NCI-H2196 treated with DMSO at 0.1 percent for 48 hours (cell line): Measurements from ENCODE around the gene ZNF662.

Source experiments
- DNase-seq: peaks from one replicate; lab custom pipeline; 2025; ENCODE audit not compliant: unreplicated experiment; lab: John Stamatoyannopoulos, UW

The ZNF662 gene

GRCh38 chr3:42886294-42886822 is 19.6 kb upstream of the ZNF662 start:
- DNase-seq, result no peak

GRCh38 chr3:42887084-42887483 is 18.9 kb upstream of the ZNF662 start:
- DNase-seq, result no peak

GRCh38 chr3:42891042-42891441 is 14.9 kb upstream of the ZNF662 start:
- no peak for DNase-seq

GRCh38 chr3:42892169-42892568 is 13.8 kb upstream of the ZNF662 start:
- no peak for DNase-seq

GRCh38 chr3:42892807-42893206 is 13.1 kb upstream of the ZNF662 start:
- no peak for DNase-seq

- DNase-seq, result no peak
Observed at GRCh38 chr3:42894698-42895579, 11.0 kb upstream of the ZNF662 start.

- no peak for DNase-seq
Observed at GRCh38 chr3:42895580-42895868, 10.4 kb upstream of the ZNF662 start.

GRCh38 chr3:42898896-42899675 is 6.9 kb upstream of the ZNF662 start:
- DNase-seq, result no peak

- DNase-seq, result no peak
Observed at GRCh38 chr3:42900226-42901072, 5.5 kb upstream of the ZNF662 start.

- DNase-seq, result no peak
Observed at GRCh38 chr3:42901073-42901415, 4.9 kb upstream of the ZNF662 start.

GRCh38 chr3:42902257-42902656 is 3.7 kb upstream of the ZNF662 start:
- DNase-seq, result no peak

- DNase-seq, result no peak
Observed at GRCh38 chr3:42904076-42904475, 1.9 kb upstream of the ZNF662 start.

GRCh38 chr3:42905740-42906069 is 237 bp upstream of the ZNF662 start:
- DNase-seq, result no peak

GRCh38 chr3:42906848-42907183 is 874 bp downstream of the ZNF662 start:
- no peak for DNase-seq

GRCh38 chr3:42908675-42909074 is 2.7 kb downstream of the ZNF662 start:
- DNase-seq, result no peak

GRCh38 chr3:42911551-42911950 is 5.6 kb downstream of the ZNF662 start:
- no peak for DNase-seq

- DNase-seq, result no peak
Observed at GRCh38 chr3:42914771-42915515, 9.0 kb downstream of the ZNF662 start.

GRCh38 chr3:42923606-42924005 is 17.7 kb downstream of the ZNF662 start:
- DNase-seq, result no peak

- no peak for DNase-seq
Observed at GRCh38 chr3:42926310-42926709, 20.4 kb downstream of the ZNF662 start.

- DNase-seq, result no peak
Observed at GRCh38 chr3:42934111-42934510, 28.2 kb downstream of the ZNF662 start.

GRCh38 chr3:42934910-42935309 is 29.0 kb downstream of the ZNF662 start:
- DNase-seq, result no peak
